GM21515 (cell line): Measurements from ENCODE around the gene ANGPTL8.

Source experiments
- ATAC-seq: cut with Tn5 transposase; IDR thresholded peaks from one replicate; pipeline ENCODE4 v1.9.1; 2021; ENCODE audit not compliant: unreplicated experiment

ANGPTL8 gene

GRCh38 chr19:11203194-11204075 lies 36.0 kb upstream of the ANGPTL8 start:
- ATAC-seq = no peak

GRCh38 chr19:11204076-11204602 lies 35.3 kb upstream of the ANGPTL8 start:
- no peak for ATAC-seq

GRCh38 chr19:11204943-11205349 lies 34.5 kb upstream of the ANGPTL8 start:
- ATAC-seq = no peak

- ATAC-seq = no peak
These were observed 33.4 kb upstream of the ANGPTL8 start for GRCh38 chr19:11205939-11206570.

GRCh38 chr19:11208561-11209471 lies 30.6 kb upstream of the ANGPTL8 start:
- no peak for ATAC-seq

GRCh38 chr19:11209839-11210655 lies 29.4 kb upstream of the ANGPTL8 start:
- no peak for ATAC-seq

GRCh38 chr19:11210656-11210928 lies 28.8 kb upstream of the ANGPTL8 start:
- no peak for ATAC-seq

- ATAC-seq = no peak
These were observed 25.0 kb upstream of the ANGPTL8 start for GRCh38 chr19:11214387-11214786.

- no peak for ATAC-seq
These were observed 18.3 kb upstream of the ANGPTL8 start for GRCh38 chr19:11221082-11221598.

- no peak for ATAC-seq
These were observed 16.2 kb upstream of the ANGPTL8 start for GRCh38 chr19:11223200-11223599.

GRCh38 chr19:11224429-11224828 lies 15.0 kb upstream of the ANGPTL8 start:
- no peak for ATAC-seq

GRCh38 chr19:11225172-11225571 lies 14.2 kb upstream of the ANGPTL8 start:
- ATAC-seq = no peak

- no peak for ATAC-seq
These were observed 13.6 kb upstream of the ANGPTL8 start for GRCh38 chr19:11225815-11226214.

GRCh38 chr19:11226716-11227166 lies 12.7 kb upstream of the ANGPTL8 start:
- no peak for ATAC-seq

GRCh38 chr19:11227195-11227886 lies 12.1 kb upstream of the ANGPTL8 start:
- ATAC-seq = no peak

- no peak for ATAC-seq
These were observed 8.6 kb upstream of the ANGPTL8 start for GRCh38 chr19:11230621-11231386.

- no peak for ATAC-seq
These were observed 6.9 kb upstream of the ANGPTL8 start for GRCh38 chr19:11232555-11232954.

GRCh38 chr19:11233073-11233472 lies 6.3 kb upstream of the ANGPTL8 start:
- no peak for ATAC-seq
